GDM1 (cell line): Measurements from ENCODE around the gene SLC4A7.
"Not testable (repeated sequence)": the region's sequence is repeated elsewhere in the genome, so short reads cannot be mapped to it uniquely, and the experiment has no call there.

Source experiments
- DNase-seq: peaks from one replicate; lab custom pipeline; 2025; lab: John Stamatoyannopoulos, UW

The SLC4A7 gene

GRCh38 chr3:27486336-27486735, 2.2 kb upstream of the SLC4A7 start:
- DNase-seq = no peak

- DNase-seq = no peak
Observed at GRCh38 chr3:27485866-27486265, 1.7 kb upstream of the SLC4A7 start.

DNA sequence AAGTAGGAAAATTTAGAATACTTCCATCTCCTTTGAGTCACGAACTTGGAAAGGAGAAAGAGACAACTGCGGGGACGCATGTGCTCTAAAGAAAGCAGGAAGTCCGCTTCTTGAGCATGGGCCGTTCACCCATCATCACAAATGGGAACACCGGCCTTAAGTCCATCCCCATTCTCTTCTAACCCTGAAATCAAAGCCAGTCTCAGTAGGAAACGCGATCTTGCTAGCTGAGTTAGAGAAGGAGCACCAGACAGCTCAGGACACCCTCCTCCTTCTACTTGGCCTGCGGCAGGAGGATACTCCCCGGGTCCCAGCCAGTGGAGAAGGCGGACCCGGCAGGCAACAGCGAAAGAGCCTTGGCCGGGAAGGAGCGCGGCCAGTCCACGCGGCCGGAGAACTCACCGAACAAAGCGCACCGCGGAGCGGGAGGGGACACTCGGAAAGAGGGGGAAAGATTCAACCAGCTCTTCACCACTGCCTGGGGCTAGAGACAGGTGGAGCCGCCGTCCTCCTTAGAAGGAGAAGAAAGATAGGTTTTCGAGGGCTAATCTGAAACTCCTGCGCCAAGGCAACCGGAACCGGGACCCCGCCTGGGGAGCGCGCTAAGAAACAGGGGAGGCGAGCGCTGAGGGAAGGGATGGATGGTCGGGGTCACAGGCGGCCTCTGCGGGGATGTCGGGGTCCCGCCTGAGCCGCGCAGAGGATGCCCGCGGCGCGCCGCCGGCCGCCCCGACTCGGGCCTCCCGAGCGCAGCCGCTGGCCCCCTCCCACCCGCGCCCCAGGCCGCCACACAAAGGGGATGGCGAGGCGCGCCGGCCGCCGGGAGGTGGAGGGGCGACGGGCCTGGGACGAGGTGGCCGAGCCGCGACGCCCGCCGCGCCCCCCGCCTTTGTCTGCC, 818 bp downstream of the SLC4A7 start:
- DNase-seq = peak; percentile 11

DNA sequence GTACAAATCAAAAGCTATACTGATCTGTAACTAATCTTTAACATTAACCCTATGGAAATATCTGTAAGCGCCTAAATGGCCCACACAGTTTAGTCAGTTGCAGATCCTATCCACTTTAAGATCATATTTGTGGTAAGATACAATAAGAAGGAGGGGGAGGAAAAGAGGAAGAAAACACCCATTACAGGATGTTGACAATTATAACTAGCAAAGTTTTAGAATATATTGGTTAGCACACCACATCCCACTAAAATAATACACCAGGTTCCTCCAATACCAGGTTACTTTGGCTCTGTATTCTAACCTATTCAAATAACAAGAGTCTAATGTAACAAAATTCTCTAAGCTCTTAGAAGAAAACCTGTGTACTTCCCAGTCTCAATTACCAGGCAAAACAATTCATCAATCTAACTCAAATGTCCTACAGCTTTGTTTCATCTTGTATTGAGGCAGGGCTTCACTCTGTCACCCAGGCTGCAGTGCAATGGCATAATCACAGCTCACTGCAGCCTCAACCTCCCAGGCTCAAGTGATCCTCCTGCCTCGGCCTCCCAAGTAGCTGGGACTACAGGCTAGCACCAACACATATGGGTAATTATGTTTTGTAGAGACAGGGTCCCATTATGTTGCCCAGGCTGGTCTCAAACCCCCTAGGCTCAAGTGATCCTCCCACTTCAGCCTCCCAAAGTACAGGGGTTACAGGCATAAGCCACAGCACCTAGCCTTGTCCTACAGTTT, 4.2 kb downstream of the SLC4A7 start:
- DNase-seq = no peak

GRCh38 chr3:27471923-27472550, 12.1 kb downstream of the SLC4A7 start:
- no peak for DNase-seq

DNA sequence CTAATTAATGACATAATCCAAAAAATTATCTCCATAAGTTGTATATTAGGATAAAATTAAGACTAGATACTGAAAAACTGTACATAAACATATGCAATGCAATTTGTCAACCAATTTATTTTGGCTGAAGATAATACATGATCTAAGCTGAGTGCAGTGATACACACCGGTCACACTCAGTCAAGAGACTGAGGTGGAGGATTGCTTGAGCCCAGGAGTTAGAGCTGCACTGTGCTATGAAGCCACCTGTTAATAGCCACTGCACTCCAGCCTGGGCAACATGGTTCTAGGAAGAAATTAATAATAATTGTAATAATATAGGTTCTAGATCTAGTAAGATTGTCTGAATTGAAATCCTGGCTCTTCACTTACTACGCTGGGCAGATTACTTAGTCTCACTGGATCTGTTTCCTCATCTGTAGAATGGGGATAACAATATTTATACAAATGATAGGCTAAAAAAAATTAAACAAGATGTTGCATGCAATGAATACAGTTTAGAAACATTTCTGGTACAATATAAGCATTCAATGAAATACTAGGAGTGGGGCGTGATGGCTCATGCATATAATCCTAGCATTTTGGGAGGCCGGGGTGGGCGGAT, 15.8 kb downstream of the SLC4A7 start:
- DNase-seq = no peak

DNA sequence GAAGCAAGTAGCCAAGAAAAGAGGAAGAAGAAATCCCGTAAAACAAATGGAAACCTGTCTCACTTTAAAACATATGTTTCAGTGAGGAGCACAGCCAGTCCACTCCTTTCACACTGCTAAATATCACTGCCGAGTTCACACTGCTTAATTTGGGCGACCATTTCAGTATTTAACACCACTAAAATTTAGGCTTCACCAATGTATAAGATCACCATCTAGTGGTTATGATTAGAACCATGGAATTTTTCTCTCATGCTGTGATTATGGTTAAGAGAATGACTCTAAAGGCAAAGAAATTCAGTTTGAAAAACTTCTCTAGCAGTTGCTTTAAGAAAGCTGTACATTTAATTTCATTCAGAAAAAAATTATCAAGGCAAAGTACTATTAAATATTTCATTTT, 16.6 kb downstream of the SLC4A7 start:
- DNase-seq = peak; percentile 7

- DNase-seq = no peak
Observed at GRCh38 chr3:27464646-27465045, 19.5 kb downstream of the SLC4A7 start.

DNA sequence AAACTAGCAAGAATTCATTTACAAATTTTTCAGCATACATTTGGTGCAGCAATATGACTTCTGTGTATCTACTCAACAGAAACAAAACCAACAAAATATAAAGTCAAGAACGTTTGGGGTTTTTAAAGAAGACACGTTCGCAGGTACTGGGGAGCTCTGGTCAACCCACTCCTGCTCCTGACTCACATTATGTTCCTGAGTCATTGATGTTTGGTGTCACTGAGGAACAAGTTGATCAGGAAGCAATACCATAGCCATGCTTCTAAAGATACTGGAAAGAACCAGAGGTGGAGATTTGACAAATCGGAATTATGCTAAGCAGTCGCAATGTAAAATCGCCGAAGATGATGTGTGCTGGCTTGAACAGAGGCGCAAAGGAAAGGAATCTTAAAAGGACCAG, 22.0 kb downstream of the SLC4A7 start:
- DNase-seq = no peak

DNA sequence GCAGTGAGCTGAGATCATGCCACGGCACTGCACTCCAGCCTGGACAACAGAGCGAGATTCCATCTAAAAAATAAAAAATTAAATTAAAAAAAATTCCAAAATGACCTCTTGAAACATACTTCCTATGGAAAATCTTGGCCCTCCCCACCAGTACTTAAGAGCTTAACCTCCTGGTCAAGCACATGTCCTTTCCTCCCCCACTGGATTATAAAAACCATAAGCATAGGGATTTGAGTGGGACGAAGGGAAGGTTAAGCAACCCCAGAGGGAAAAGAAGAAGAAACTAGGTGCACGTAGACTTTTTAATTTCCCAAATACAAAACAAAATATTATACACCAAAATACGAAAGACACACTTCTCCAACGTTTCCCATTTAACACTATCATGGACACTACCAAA, 25.3 kb downstream of the SLC4A7 start:
- DNase-seq = no peak

DNA sequence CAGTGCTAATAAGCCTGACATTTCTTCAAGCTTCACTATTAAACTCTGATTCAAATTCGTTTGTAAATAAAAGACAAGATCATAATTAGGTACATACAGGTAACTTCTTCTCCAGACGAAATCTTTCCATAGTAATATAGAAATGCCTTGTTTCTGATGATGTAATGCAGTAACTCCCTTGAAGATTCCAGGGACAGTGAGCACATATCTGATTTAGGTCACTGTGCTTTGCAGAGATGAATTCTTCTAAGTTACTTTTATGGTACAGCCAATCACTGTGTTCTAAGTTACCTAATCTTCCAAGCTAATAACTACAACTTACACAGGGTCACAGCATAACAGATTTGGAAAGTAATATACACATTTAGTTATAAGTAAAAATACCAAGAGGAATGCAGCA, 27.6 kb downstream of the SLC4A7 start:
- no peak for DNase-seq

DNA sequence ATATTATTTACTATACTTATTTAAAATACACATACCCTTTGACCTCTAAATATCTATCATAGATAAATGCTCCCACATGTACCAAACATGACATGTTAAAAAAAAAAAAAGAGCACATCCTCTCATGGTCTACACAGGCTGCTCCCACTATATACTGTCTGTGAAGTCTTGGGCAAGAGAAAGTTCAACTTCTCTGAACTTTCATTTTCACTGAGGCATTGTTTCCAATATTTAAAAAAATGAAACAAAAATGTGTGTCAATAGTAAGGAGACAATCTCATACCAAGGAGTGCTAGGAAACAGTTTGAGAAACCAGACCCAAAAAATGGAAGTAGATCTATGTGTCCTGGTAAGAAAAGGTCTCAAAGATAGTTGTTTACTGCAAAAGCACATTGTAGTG, 29.3 kb downstream of the SLC4A7 start:
- DNase-seq = no peak

GRCh38 chr3:27454461-27454860, 29.7 kb downstream of the SLC4A7 start:
- DNase-seq = no peak

DNA sequence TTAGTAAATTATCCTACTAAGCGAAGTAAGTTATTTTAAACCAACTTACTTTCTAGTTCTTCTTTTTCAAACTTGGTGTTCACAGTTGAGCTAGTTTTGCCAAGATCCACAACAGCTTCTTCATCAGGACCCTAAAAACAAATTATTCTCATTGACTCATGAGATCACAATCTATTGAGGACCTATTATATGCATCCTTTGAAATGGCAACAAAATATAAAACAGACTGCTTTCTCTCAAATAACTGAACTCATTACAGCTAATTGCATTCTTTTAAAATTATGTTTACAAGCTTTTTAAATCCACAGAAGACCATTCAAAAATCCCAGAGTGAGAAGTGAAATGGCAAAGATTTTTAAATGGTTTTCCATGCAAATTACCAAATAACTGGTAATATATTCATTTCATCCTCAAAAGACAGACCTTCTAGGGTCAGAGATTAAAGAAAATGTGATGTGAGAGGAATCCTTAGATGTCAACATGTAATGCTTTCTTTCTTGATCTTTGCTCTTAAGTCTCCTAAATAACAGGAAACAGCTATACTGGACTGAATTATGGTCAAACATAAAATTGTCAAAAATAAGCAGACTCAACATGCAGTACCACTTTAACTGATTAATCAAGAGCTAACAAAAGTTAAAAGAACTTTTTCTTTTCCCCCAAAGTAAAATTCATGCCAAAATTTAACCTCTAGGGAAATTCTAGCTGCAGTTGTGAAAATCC, 31.7 kb downstream of the SLC4A7 start:
- DNase-seq = no peak

DNA sequence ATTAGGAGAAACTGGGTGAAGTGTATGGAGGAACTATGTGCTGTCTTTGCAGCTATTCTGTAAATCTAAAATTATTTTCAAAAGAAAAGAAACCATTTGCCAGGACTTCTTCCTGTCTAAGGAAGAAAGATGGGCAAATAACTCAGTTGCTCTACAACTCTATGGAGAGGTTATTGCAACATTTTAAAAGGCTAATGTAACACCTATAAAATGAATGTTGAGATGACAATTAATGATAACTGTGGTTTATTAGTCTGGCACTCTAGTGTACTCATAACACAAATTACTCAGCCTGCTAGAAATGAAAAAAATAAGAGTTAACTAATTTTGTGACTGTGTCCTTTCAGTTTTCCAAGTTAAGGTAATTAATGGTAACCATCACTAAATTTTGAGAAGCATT, 32.3 kb downstream of the SLC4A7 start:
- no peak for DNase-seq

DNA sequence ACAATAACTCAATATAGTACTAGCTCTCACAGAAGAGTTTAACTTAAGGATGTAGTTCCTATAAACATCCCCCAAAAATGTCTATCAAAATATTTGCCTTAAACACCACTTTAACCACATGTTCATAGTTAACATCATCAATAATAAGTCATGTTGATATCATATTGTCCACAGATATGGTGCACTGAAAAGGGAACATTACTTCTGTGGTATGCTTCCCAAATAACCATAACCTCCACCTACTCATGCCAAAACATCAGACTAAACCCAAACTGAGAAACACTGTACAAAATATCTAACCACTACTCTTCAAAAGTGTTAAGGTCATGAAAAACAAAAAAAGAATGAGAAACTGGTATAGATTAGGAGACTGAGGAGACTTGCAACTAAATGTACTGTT, 32.9 kb downstream of the SLC4A7 start:
- DNase-seq = no peak

DNA sequence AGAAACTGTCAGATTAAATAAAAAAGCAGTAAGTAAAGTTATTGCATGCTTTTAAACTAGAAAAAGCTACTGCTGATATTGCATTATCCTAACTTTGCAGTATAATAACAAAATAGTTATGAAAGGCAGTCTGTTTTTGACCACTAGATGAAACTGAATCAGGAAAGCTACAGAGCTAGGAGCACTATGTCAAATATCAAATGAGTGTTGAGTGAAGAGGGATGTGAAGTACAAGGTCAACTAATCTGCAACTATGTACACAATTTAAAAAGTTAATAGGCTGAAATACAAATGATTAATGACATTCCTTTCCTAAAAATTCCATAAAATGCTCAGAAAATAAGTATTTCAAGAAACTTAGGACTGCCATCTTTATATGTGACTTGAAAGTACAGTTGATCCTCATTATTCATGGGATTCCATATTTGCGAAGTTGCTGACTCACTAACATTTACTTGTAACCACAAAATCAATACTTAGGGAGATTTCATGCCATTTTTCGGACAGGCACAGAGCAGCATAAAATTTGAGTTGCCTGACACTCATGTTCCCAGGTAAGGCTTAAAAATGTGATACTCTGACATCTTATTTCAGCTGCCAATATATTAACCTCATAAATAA, 34.5 kb downstream of the SLC4A7 start:
- DNase-seq = no peak

- not testable (repeated sequence) for DNase-seq
Observed at GRCh38 chr3:27442995-27443394, 41.2 kb downstream of the SLC4A7 start.

- DNase-seq = not testable (repeated sequence)
Observed at GRCh38 chr3:27438352-27438751, 45.8 kb downstream of the SLC4A7 start.

DNA sequence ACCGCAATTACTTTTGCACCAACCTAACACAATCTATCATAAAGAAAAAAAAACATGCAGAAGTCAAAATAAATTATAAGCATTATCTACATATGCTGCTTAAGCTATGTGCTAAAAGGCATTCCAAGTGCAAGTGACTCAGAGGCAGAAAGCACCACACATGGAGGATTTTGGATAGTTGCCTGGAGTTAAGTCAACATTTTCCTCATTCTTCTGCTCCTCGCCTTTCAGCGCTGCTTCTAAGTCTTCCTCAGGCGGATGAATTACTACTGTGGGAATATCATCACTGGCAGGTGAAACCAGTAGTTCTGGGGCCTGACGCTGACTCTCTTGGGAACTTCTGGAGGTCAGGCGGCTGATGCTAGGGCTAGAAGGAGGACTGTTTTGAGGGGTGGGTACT, 53.1 kb downstream of the SLC4A7 start:
- no peak for DNase-seq

DNA sequence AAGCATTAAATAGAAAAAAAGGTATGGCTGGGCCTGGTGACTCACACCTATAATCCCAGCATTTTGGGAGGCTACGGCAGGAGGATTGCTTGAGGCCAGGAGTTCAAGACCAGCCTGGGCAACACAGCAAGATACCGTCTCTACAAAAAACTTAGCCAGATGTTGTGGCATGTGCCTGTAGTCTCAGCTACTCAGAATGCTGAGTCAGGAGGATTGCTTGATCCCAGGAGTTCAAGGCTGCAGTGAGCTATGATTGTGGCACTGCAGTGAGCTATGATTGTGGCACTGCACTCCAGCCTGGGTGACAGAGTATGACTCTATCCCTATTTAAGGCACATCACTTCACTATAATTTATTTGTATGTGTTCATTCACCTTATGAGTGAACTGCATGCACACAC, 54.3 kb downstream of the SLC4A7 start:
- DNase-seq = no peak
